GM23338 (cell line): Measurements from ENCODE around the gene SRGAP1.

Experiments used
- CREB1 ChIP-seq: fragments of 250-450 bp; sonication (Bioruptor Pico); IDR thresholded peaks from 2 replicates; pipeline ENCODE4 v1.5.0; 2020; ENCODE audit warnings: low read depth, mild to moderate bottlenecking, moderate library complexity
- EZH2 ChIP-seq: fragments of 200-600 bp; sonication (generic); IDR thresholded peaks from one replicate; pipeline ENCODE4 v1.8.0; 2017; ENCODE audit warnings: antibody characterized with exemption, mild to moderate bottlenecking, low read depth; ENCODE audit not compliant: unreplicated experiment
- EZH2phosphoT487 ChIP-seq: fragments of 200-600 bp; sonication (generic); IDR thresholded peaks from one replicate; pipeline ENCODE4 v1.8.1; 2018; ENCODE audit warnings: antibody characterized with exemption; ENCODE audit not compliant: unreplicated experiment
- JUNB ChIP-seq: IDR thresholded peaks from one replicate; pipeline ENCODE4 v1.6.1; 2016; ENCODE audit warnings: antibody characterized with exemption; ENCODE audit not compliant: unreplicated experiment
- POLR2AphosphoS5 ChIP-seq: IDR thresholded peaks from 2 replicates; pipeline ENCODE4 v1.6.1; 2016; ENCODE audit warnings: antibody characterized with exemption, low read depth
- STAT1 ChIP-seq: IDR thresholded peaks from one replicate; pipeline ENCODE4 v1.6.1; 2016; ENCODE audit warnings: antibody characterized with exemption; ENCODE audit not compliant: unreplicated experiment
- ZNF114 ChIP-seq: fragments of 250-450 bp; sonication (Bioruptor Pico); IDR thresholded peaks from 2 replicates; pipeline ENCODE4 v1.5.0; 2020; ENCODE audit warnings: mild to moderate bottlenecking, moderate library complexity
- ZNF331 ChIP-seq: fragments of 250-450 bp; sonication (Bioruptor Pico); IDR thresholded peaks from 2 replicates; pipeline ENCODE4 v1.5.0; 2020; ENCODE audit warnings: low read depth, mild to moderate bottlenecking, moderate library complexity
- TF ChIP-seq, protein P1 (sequence below), 2 experiments: fragments of 200-600 bp in 1 of 2; sonication (generic) in 1 of 2; conservative IDR thresholded peaks; 2 replicates each; pipeline versions ENCODE4 v1.5.1 to v1.6.1; 2016 to 2017; ENCODE audit warnings: antibody characterized with exemption in 2 of 2, low read depth in 2 of 2, mild to moderate bottlenecking in 2 of 2, moderate library complexity in 1 of 2
- TF ChIP-seq, protein P2 (sequence below): IDR thresholded peaks from one replicate; pipeline ENCODE4 v1.6.1; 2018; ENCODE audit warnings: antibody characterized with exemption; ENCODE audit not compliant: unreplicated experiment
- TF ChIP-seq, protein P3 (sequence below): fragments of 250-450 bp; sonication (Bioruptor Pico); IDR thresholded peaks from 2 replicates; pipeline ENCODE4 v1.5.0; 2020; ENCODE audit warnings: mild to moderate bottlenecking, moderate library complexity
- TF ChIP-seq, protein P4 (sequence below): IDR thresholded peaks from 2 replicates; pipeline ENCODE4 v1.6.1; 2016; ENCODE audit warnings: antibody characterized with exemption

DNA sequence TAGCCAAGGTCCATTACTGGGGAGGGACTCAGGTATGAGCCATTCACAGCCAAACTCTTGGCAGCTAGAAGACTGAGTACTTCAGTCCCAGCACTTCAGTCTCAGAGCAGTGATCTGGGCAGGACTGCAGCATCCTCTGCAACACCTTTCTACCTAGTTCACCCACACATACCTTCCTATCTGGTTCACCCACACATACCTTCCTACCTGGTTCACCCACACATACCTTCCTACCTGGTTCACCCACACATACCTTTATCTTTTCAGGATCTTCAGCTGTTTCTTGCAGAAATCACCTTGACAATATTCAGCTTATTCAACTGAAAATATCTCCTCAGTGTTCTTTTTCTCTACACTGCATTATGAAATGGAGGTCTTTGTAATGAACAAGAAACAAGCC, 101.3 kb downstream of the SRGAP1 start:
- no peak for TF ChIP-seq POLR2AphosphoS5
- TF ChIP-seq, protein P1, sequence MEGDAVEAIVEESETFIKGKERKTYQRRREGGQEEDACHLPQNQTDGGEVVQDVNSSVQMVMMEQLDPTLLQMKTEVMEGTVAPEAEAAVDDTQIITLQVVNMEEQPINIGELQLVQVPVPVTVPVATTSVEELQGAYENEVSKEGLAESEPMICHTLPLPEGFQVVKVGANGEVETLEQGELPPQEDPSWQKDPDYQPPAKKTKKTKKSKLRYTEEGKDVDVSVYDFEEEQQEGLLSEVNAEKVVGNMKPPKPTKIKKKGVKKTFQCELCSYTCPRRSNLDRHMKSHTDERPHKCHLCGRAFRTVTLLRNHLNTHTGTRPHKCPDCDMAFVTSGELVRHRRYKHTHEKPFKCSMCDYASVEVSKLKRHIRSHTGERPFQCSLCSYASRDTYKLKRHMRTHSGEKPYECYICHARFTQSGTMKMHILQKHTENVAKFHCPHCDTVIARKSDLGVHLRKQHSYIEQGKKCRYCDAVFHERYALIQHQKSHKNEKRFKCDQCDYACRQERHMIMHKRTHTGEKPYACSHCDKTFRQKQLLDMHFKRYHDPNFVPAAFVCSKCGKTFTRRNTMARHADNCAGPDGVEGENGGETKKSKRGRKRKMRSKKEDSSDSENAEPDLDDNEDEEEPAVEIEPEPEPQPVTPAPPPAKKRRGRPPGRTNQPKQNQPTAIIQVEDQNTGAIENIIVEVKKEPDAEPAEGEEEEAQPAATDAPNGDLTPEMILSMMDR (conservative IDR thresholded peaks at IDR 0.05; ENCODE audit: low read depth in 2 of 2) = no peak
- no peak for TF ChIP-seq EZH2phosphoT487
- TF ChIP-seq CREB1 (CRISPR knock-in tag) = no peak
- no peak for TF ChIP-seq ZNF114 (CRISPR knock-in tag)
- TF ChIP-seq, protein P2, sequence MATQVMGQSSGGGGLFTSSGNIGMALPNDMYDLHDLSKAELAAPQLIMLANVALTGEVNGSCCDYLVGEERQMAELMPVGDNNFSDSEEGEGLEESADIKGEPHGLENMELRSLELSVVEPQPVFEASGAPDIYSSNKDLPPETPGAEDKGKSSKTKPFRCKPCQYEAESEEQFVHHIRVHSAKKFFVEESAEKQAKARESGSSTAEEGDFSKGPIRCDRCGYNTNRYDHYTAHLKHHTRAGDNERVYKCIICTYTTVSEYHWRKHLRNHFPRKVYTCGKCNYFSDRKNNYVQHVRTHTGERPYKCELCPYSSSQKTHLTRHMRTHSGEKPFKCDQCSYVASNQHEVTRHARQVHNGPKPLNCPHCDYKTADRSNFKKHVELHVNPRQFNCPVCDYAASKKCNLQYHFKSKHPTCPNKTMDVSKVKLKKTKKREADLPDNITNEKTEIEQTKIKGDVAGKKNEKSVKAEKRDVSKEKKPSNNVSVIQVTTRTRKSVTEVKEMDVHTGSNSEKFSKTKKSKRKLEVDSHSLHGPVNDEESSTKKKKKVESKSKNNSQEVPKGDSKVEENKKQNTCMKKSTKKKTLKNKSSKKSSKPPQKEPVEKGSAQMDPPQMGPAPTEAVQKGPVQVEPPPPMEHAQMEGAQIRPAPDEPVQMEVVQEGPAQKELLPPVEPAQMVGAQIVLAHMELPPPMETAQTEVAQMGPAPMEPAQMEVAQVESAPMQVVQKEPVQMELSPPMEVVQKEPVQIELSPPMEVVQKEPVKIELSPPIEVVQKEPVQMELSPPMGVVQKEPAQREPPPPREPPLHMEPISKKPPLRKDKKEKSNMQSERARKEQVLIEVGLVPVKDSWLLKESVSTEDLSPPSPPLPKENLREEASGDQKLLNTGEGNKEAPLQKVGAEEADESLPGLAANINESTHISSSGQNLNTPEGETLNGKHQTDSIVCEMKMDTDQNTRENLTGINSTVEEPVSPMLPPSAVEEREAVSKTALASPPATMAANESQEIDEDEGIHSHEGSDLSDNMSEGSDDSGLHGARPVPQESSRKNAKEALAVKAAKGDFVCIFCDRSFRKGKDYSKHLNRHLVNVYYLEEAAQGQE = no peak
- no peak for TF ChIP-seq EZH2
- no peak for TF ChIP-seq ZNF331
- no peak for TF ChIP-seq STAT1
- TF ChIP-seq JUNB = no peak
- TF ChIP-seq, protein P3, sequence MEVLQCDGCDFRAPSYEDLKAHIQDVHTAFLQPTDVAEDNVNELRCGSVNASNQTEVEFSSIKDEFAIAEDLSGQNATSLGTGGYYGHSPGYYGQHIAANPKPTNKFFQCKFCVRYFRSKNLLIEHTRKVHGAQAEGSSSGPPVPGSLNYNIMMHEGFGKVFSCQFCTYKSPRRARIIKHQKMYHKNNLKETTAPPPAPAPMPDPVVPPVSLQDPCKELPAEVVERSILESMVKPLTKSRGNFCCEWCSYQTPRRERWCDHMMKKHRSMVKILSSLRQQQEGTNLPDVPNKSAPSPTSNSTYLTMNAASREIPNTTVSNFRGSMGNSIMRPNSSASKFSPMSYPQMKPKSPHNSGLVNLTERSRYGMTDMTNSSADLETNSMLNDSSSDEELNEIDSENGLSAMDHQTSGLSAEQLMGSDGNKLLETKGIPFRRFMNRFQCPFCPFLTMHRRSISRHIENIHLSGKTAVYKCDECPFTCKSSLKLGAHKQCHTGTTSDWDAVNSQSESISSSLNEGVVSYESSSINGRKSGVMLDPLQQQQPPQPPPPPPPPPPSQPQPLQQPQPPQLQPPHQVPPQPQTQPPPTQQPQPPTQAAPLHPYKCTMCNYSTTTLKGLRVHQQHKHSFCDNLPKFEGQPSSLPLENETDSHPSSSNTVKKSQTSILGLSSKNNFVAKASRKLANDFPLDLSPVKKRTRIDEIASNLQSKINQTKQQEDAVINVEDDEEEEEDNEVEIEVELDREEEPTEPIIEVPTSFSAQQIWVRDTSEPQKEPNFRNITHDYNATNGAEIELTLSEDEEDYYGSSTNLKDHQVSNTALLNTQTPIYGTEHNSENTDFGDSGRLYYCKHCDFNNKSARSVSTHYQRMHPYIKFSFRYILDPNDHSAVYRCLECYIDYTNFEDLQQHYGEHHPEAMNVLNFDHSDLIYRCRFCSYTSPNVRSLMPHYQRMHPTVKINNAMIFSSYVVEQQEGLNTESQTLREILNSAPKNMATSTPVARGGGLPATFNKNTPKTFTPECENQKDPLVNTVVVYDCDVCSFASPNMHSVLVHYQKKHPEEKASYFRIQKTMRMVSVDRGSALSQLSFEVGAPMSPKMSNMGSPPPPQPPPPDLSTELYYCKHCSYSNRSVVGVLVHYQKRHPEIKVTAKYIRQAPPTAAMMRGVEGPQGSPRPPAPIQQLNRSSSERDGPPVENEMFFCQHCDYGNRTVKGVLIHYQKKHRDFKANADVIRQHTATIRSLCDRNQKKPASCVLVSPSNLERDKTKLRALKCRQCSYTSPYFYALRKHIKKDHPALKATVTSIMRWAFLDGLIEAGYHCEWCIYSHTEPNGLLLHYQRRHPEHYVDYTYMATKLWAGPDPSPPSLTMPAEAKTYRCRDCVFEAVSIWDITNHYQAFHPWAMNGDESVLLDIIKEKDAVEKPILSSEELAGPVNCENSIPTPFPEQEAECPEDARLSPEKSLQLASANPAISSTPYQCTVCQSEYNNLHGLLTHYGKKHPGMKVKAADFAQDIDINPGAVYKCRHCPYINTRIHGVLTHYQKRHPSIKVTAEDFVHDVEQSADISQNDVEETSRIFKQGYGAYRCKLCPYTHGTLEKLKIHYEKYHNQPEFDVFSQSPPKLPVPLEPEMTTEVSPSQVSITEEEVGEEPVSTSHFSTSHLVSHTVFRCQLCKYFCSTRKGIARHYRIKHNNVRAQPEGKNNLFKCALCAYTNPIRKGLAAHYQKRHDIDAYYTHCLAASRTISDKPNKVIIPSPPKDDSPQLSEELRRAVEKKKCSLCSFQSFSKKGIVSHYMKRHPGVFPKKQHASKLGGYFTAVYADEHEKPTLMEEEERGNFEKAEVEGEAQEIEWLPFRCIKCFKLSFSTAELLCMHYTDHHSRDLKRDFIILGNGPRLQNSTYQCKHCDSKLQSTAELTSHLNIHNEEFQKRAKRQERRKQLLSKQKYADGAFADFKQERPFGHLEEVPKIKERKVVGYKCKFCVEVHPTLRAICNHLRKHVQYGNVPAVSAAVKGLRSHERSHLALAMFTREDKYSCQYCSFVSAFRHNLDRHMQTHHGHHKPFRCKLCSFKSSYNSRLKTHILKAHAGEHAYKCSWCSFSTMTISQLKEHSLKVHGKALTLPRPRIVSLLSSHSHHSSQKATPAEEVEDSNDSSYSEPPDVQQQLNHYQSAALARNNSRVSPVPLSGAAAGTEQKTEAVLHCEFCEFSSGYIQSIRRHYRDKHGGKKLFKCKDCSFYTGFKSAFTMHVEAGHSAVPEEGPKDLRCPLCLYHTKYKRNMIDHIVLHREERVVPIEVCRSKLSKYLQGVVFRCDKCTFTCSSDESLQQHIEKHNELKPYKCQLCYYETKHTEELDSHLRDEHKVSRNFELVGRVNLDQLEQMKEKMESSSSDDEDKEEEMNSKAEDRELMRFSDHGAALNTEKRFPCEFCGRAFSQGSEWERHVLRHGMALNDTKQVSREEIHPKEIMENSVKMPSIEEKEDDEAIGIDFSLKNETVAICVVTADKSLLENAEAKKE (CRISPR knock-in tag) = no peak
- TF ChIP-seq, protein P4, sequence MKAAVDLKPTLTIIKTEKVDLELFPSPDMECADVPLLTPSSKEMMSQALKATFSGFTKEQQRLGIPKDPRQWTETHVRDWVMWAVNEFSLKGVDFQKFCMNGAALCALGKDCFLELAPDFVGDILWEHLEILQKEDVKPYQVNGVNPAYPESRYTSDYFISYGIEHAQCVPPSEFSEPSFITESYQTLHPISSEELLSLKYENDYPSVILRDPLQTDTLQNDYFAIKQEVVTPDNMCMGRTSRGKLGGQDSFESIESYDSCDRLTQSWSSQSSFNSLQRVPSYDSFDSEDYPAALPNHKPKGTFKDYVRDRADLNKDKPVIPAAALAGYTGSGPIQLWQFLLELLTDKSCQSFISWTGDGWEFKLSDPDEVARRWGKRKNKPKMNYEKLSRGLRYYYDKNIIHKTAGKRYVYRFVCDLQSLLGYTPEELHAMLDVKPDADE = no peak
